GM23338 (cell line): Measurements from ENCODE around the gene AJUBA. TPM values are rescaled to one million over a fixed set of nuclear protein-coding genes. Genes with fewer than 3 reads are reported as not detected.

ENCODE experiments used
- ATAC-seq: fragments of 200-7000 bp; cut with Tn5 transposase; 3 replicates; pipeline ENCODE4 v1.9.1; 2020
- DNase-seq: peaks from one replicate; pipeline ENCODE4 v3.0.0-alpha.2; 2015; ENCODE audit warnings: low spot score
- H2AFZ ChIP-seq: fragments of 200-600 bp; sonication (generic); 2 replicates; pipeline ENCODE4 v1.8.0; 2016; ENCODE audit warnings: antibody characterized with exemption, mild to moderate bottlenecking, moderate library complexity
- H3F3A ChIP-seq: fragments of 200-600 bp; sonication (generic); replicated peaks from 2 replicates; pipeline ENCODE4 v1.8.0; 2017; ENCODE audit warnings: antibody characterized with exemption, mixed run types, low read depth
- H3K27ac ChIP-seq: fragments of 200-600 bp; sonication (generic); 2 replicates; pipeline ENCODE4 v1.6.1; 2016; ENCODE audit warnings: low read depth
- H3K27me3 ChIP-seq: fragments of 200-600 bp; sonication (generic); 2 replicates; pipeline ENCODE4 v1.8.0; 2016; ENCODE audit warnings: mild to moderate bottlenecking, mixed run types, moderate library complexity; ENCODE audit not compliant: insufficient read depth
- H3K36me3 ChIP-seq: fragments of 200-600 bp; sonication (generic); 2 replicates; pipeline ENCODE4 v1.8.0; 2016; ENCODE audit warnings: mild to moderate bottlenecking; ENCODE audit not compliant: insufficient read depth
- H3K4me1 ChIP-seq: fragments of 200-600 bp; sonication (generic); 2 replicates; pipeline ENCODE4 v1.8.0; 2016; ENCODE audit warnings: mild to moderate bottlenecking, moderate library complexity; ENCODE audit not compliant: insufficient read depth
- H3K4me2 ChIP-seq: fragments of 200-600 bp; sonication (generic); 2 replicates; pipeline ENCODE4 v1.7.1; 2017; ENCODE audit warnings: mixed run types
- H3K4me3 ChIP-seq: fragments of 200-600 bp; sonication (generic); 2 replicates; pipeline ENCODE4 v1.6.1; 2016; ENCODE audit warnings: mixed run types
- H3K79me2 ChIP-seq: fragments of 200-600 bp; sonication (generic); replicated peaks from 2 replicates; pipeline ENCODE4 v1.8.0; 2017; ENCODE audit warnings: mild to moderate bottlenecking; ENCODE audit not compliant: insufficient read depth
- H3K9me2 ChIP-seq: fragments of 200-600 bp; sonication (generic); 2 replicates; pipeline ENCODE4 v1.8.0; 2017; ENCODE audit not compliant: insufficient read depth
- H4K20me1 ChIP-seq: fragments of 200-600 bp; sonication (generic); replicated peaks from 2 replicates; pipeline ENCODE4 v1.8.0; 2017; ENCODE audit warnings: mild to moderate bottlenecking; ENCODE audit not compliant: insufficient read depth
- H3K27ac Mint-ChIP-seq: 2 replicates; pipeline ENCODE4 v1.8.0; 2020; ENCODE audit warnings: inconsistent platforms, mild to moderate bottlenecking, moderate library complexity, mixed read lengths
- H3K27me3 Mint-ChIP-seq: 3 replicates; pipeline ENCODE4 v1.8.0; 2022; ENCODE audit warnings: low read depth, mild to moderate bottlenecking, moderate library complexity, mixed read lengths, inconsistent platforms; ENCODE audit not compliant: insufficient read depth, poor library complexity
- H3K36me3 Mint-ChIP-seq: 3 replicates; pipeline ENCODE4 v1.8.0; 2021; ENCODE audit warnings: low read depth, mild to moderate bottlenecking, inconsistent platforms, moderate library complexity, mixed read lengths
- H3K4me1 Mint-ChIP-seq: 3 replicates; pipeline ENCODE4 v1.8.0; 2020; ENCODE audit warnings: mild to moderate bottlenecking, inconsistent platforms, mixed read lengths
- H3K4me3 Mint-ChIP-seq: 3 replicates; pipeline ENCODE4 v1.8.0; 2021; ENCODE audit warnings: moderate library complexity, mild to moderate bottlenecking, inconsistent platforms, mixed read lengths
- H3K9me3 Mint-ChIP-seq: 3 replicates; pipeline ENCODE4 v1.8.0; 2020; ENCODE audit warnings: moderate library complexity, mild to moderate bottlenecking, inconsistent platforms, mixed read lengths
- EZH2 ChIP-seq: fragments of 200-600 bp; sonication (generic); IDR thresholded peaks from one replicate; pipeline ENCODE4 v1.8.0; 2017; ENCODE audit warnings: antibody characterized with exemption, mild to moderate bottlenecking, low read depth; ENCODE audit not compliant: unreplicated experiment
- EZH2phosphoT487 ChIP-seq: fragments of 200-600 bp; sonication (generic); IDR thresholded peaks from one replicate; pipeline ENCODE4 v1.8.1; 2018; ENCODE audit warnings: antibody characterized with exemption; ENCODE audit not compliant: unreplicated experiment
- NANOG ChIP-seq: IDR thresholded peaks from 2 replicates; pipeline ENCODE4 v1.6.1; 2016; ENCODE audit warnings: antibody characterized with exemption, borderline replicate concordance
- ZNF114 ChIP-seq: fragments of 250-450 bp; sonication (Bioruptor Pico); IDR thresholded peaks from 2 replicates; pipeline ENCODE4 v1.5.0; 2020; ENCODE audit warnings: mild to moderate bottlenecking, moderate library complexity
- polyA plus RNA-seq: library from polyadenylated mRNA; unstranded; fragments of >200 nt; fragmentation: Nextera tagmentation; extraction: Ambion mirVana; gene quantifications from 2 replicates; pipeline ENCODE4 v1.2.1, GENCODE V29; 2016
- total RNA-seq: library from RNA; depleted of rRNA; stranded (reverse); fragments of >200 nt; shearing (Covaris generic); gene quantifications from 2 replicates; pipeline ENCODE4 v1.2.3, GENCODE V29; 2014
- TF ChIP-seq, protein P1 (sequence below), 2 experiments: fragments of 200-600 bp in 1 of 2; sonication (generic) in 1 of 2; conservative IDR thresholded peaks; 2 replicates each; pipeline versions ENCODE4 v1.5.1 to v1.6.1; 2016 to 2017; ENCODE audit warnings: antibody characterized with exemption in 2 of 2, low read depth in 2 of 2, mild to moderate bottlenecking in 2 of 2, moderate library complexity in 1 of 2
- TF ChIP-seq, protein P2 (sequence below): IDR thresholded peaks from 2 replicates; pipeline ENCODE4 v1.6.1; 2016; ENCODE audit warnings: antibody characterized with exemption
- TF ChIP-seq, protein P3 (sequence below): IDR thresholded peaks from one replicate; pipeline ENCODE4 v1.6.1; 2018; ENCODE audit warnings: antibody characterized with exemption; ENCODE audit not compliant: unreplicated experiment
- TF ChIP-seq, protein P4 (sequence below): fragments of 250-450 bp; sonication (Bioruptor Pico); IDR thresholded peaks from 2 replicates; pipeline ENCODE4 v1.5.0; 2020; ENCODE audit warnings: mild to moderate bottlenecking, moderate library complexity

Gene AJUBA
- total and polyA plus RNA-seq, 2 experiments from 2014 or later = 11.8 to 55.9 TPM

DNA sequence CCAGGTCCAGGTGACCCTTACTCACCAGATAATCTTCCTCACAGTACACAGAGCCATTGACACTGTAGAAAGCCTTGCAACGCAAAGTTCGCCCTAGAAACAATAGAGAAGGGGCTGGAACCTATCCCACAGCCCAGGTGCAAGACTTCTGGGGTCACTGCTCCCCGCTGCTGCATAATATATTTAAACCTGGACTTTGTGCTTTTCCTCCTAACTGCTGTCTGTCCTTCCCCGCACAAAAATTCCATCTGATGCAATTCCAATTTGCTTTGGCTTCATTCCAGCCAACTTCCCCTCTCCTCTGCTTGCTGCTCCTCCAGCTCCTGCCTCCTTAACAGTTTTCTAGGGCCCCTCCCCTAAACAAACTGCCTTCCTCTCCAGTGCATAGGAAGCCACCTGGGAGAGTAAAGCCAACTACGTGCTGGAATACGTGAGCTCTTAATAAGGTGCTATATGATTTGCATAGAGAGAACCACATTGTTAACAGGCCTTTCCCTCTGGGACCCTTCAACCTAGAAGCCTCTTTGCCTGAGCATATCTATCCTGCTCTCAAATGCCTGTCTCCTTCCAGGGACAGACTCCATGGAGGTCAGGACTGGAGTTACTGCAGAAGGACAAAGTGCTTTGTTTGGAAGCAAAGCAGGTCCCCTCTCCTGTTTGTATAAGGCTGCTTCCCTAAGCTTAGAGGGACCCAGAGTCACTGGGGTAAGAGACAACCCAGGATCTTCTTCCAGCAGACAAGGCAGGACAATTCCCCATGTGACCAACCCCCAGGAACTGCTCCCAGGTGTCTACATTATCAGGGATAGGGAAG lies 5.5 kb downstream of the AJUBA start:
- no peaks in the 10 kb centered on the region for H3K9me3 Mint-ChIP-seq
- peaks cover 72% of the 10 kb centered on the region for H3K36me3 Mint-ChIP-seq
- H3K36me3 ChIP-seq = peaks cover 36% of the 10 kb centered on the region
- peaks cover 48% of the 10 kb centered on the region for H3K4me1 Mint-ChIP-seq
- H2AFZ ChIP-seq = no peak overlapping the region
- peaks cover 42% of the 10 kb centered on the region for H3F3A ChIP-seq
- H3K4me2 ChIP-seq = peak overlapping the region; percentile 68
- peaks cover 36% of the 10 kb centered on the region for H3K4me1 ChIP-seq
- peaks cover 16% of the 10 kb centered on the region for H3K27me3 ChIP-seq
- ATAC-seq (no peak), DNase-seq (peak; percentile 62)
- peaks cover 7% of the 10 kb centered on the region for H4K20me1 ChIP-seq
- TF ChIP-seq EZH2 (no peak), EZH2phosphoT487 (no peak), NANOG (no peak), ZNF114 (CRISPR knock-in tag) (no peak)
- TF ChIP-seq, protein P1, sequence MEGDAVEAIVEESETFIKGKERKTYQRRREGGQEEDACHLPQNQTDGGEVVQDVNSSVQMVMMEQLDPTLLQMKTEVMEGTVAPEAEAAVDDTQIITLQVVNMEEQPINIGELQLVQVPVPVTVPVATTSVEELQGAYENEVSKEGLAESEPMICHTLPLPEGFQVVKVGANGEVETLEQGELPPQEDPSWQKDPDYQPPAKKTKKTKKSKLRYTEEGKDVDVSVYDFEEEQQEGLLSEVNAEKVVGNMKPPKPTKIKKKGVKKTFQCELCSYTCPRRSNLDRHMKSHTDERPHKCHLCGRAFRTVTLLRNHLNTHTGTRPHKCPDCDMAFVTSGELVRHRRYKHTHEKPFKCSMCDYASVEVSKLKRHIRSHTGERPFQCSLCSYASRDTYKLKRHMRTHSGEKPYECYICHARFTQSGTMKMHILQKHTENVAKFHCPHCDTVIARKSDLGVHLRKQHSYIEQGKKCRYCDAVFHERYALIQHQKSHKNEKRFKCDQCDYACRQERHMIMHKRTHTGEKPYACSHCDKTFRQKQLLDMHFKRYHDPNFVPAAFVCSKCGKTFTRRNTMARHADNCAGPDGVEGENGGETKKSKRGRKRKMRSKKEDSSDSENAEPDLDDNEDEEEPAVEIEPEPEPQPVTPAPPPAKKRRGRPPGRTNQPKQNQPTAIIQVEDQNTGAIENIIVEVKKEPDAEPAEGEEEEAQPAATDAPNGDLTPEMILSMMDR (conservative IDR thresholded peaks at IDR 0.05; ENCODE audit: low read depth in 2 of 2) = no peak
- TF ChIP-seq, protein P2, sequence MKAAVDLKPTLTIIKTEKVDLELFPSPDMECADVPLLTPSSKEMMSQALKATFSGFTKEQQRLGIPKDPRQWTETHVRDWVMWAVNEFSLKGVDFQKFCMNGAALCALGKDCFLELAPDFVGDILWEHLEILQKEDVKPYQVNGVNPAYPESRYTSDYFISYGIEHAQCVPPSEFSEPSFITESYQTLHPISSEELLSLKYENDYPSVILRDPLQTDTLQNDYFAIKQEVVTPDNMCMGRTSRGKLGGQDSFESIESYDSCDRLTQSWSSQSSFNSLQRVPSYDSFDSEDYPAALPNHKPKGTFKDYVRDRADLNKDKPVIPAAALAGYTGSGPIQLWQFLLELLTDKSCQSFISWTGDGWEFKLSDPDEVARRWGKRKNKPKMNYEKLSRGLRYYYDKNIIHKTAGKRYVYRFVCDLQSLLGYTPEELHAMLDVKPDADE = no peak
- TF ChIP-seq, protein P3, sequence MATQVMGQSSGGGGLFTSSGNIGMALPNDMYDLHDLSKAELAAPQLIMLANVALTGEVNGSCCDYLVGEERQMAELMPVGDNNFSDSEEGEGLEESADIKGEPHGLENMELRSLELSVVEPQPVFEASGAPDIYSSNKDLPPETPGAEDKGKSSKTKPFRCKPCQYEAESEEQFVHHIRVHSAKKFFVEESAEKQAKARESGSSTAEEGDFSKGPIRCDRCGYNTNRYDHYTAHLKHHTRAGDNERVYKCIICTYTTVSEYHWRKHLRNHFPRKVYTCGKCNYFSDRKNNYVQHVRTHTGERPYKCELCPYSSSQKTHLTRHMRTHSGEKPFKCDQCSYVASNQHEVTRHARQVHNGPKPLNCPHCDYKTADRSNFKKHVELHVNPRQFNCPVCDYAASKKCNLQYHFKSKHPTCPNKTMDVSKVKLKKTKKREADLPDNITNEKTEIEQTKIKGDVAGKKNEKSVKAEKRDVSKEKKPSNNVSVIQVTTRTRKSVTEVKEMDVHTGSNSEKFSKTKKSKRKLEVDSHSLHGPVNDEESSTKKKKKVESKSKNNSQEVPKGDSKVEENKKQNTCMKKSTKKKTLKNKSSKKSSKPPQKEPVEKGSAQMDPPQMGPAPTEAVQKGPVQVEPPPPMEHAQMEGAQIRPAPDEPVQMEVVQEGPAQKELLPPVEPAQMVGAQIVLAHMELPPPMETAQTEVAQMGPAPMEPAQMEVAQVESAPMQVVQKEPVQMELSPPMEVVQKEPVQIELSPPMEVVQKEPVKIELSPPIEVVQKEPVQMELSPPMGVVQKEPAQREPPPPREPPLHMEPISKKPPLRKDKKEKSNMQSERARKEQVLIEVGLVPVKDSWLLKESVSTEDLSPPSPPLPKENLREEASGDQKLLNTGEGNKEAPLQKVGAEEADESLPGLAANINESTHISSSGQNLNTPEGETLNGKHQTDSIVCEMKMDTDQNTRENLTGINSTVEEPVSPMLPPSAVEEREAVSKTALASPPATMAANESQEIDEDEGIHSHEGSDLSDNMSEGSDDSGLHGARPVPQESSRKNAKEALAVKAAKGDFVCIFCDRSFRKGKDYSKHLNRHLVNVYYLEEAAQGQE = no peak
- TF ChIP-seq, protein P4, sequence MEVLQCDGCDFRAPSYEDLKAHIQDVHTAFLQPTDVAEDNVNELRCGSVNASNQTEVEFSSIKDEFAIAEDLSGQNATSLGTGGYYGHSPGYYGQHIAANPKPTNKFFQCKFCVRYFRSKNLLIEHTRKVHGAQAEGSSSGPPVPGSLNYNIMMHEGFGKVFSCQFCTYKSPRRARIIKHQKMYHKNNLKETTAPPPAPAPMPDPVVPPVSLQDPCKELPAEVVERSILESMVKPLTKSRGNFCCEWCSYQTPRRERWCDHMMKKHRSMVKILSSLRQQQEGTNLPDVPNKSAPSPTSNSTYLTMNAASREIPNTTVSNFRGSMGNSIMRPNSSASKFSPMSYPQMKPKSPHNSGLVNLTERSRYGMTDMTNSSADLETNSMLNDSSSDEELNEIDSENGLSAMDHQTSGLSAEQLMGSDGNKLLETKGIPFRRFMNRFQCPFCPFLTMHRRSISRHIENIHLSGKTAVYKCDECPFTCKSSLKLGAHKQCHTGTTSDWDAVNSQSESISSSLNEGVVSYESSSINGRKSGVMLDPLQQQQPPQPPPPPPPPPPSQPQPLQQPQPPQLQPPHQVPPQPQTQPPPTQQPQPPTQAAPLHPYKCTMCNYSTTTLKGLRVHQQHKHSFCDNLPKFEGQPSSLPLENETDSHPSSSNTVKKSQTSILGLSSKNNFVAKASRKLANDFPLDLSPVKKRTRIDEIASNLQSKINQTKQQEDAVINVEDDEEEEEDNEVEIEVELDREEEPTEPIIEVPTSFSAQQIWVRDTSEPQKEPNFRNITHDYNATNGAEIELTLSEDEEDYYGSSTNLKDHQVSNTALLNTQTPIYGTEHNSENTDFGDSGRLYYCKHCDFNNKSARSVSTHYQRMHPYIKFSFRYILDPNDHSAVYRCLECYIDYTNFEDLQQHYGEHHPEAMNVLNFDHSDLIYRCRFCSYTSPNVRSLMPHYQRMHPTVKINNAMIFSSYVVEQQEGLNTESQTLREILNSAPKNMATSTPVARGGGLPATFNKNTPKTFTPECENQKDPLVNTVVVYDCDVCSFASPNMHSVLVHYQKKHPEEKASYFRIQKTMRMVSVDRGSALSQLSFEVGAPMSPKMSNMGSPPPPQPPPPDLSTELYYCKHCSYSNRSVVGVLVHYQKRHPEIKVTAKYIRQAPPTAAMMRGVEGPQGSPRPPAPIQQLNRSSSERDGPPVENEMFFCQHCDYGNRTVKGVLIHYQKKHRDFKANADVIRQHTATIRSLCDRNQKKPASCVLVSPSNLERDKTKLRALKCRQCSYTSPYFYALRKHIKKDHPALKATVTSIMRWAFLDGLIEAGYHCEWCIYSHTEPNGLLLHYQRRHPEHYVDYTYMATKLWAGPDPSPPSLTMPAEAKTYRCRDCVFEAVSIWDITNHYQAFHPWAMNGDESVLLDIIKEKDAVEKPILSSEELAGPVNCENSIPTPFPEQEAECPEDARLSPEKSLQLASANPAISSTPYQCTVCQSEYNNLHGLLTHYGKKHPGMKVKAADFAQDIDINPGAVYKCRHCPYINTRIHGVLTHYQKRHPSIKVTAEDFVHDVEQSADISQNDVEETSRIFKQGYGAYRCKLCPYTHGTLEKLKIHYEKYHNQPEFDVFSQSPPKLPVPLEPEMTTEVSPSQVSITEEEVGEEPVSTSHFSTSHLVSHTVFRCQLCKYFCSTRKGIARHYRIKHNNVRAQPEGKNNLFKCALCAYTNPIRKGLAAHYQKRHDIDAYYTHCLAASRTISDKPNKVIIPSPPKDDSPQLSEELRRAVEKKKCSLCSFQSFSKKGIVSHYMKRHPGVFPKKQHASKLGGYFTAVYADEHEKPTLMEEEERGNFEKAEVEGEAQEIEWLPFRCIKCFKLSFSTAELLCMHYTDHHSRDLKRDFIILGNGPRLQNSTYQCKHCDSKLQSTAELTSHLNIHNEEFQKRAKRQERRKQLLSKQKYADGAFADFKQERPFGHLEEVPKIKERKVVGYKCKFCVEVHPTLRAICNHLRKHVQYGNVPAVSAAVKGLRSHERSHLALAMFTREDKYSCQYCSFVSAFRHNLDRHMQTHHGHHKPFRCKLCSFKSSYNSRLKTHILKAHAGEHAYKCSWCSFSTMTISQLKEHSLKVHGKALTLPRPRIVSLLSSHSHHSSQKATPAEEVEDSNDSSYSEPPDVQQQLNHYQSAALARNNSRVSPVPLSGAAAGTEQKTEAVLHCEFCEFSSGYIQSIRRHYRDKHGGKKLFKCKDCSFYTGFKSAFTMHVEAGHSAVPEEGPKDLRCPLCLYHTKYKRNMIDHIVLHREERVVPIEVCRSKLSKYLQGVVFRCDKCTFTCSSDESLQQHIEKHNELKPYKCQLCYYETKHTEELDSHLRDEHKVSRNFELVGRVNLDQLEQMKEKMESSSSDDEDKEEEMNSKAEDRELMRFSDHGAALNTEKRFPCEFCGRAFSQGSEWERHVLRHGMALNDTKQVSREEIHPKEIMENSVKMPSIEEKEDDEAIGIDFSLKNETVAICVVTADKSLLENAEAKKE (CRISPR knock-in tag) = no peak
- H3K27me3 Mint-ChIP-seq = peaks cover 22% of the 10 kb centered on the region
- H3K4me3 Mint-ChIP-seq = peak overlapping the region; percentile 69; the same call in 2 of the 3 replicates
- peaks cover 43% of the 10 kb centered on the region for H3K79me2 ChIP-seq
- peak overlapping the region; percentile 92 for H3K27ac Mint-ChIP-seq
- H3K9me2 ChIP-seq = no peaks in the 10 kb centered on the region
- peak overlapping the region; percentile 38 for H3K4me3 ChIP-seq
- H3K27ac ChIP-seq = peak overlapping the region; percentile 96
